ENCODE data around the gene RNF212.

DNA sequence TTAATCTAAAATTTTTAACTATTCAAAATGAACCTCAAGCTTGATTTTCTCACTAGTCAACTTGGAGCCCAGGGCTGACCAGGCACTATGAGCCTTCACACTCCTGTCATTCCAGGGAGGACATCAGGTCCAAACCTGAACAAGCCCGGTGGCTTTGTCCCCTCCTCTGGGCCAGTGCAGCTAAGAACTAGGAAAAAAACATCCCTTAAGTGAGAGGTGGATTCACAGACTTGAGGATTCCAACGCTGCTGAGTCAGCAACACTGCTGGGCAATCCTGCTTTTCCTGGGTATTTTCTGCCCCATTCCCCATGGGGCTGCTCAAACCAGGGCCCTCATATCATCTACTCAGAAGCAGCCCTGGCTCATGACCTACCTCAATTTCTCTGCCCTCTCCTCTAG lies 4.0 kb downstream of the RNF212 start:
- TF ChIP-seq, protein P1, sequence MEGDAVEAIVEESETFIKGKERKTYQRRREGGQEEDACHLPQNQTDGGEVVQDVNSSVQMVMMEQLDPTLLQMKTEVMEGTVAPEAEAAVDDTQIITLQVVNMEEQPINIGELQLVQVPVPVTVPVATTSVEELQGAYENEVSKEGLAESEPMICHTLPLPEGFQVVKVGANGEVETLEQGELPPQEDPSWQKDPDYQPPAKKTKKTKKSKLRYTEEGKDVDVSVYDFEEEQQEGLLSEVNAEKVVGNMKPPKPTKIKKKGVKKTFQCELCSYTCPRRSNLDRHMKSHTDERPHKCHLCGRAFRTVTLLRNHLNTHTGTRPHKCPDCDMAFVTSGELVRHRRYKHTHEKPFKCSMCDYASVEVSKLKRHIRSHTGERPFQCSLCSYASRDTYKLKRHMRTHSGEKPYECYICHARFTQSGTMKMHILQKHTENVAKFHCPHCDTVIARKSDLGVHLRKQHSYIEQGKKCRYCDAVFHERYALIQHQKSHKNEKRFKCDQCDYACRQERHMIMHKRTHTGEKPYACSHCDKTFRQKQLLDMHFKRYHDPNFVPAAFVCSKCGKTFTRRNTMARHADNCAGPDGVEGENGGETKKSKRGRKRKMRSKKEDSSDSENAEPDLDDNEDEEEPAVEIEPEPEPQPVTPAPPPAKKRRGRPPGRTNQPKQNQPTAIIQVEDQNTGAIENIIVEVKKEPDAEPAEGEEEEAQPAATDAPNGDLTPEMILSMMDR (IDR thresholded peaks at IDR 0.05 in 4 of 5, conservative IDR thresholded peaks at IDR 0.05 in 1 of 5), result no peak
- TF ChIP-seq POLR2A (IDR thresholded peaks at IDR 0.05), result no peak
